GM18499 (cell line): ENCODE data around the gene YIPF3.
"Not testable (repeated sequence)": the region's sequence is repeated elsewhere in the genome, so short reads cannot be mapped to it uniquely, and the experiment has no call there.

Experiments
- ATAC-seq: cut with Tn5 transposase; IDR thresholded peaks from one replicate; pipeline ENCODE4 v1.9.1; 2021; ENCODE audit warnings: moderate number of reproducible peaks; ENCODE audit not compliant: insufficient read depth, unreplicated experiment

YIPF3 gene

GRCh38 chr6:43467265-43467664, 49.5 kb downstream of the YIPF3 start:
- ATAC-seq: not testable (repeated sequence)

GRCh38 chr6:43465948-43466347, 50.8 kb downstream of the YIPF3 start:
- ATAC-seq: no peak

- no peak for ATAC-seq
These were observed 52.4 kb downstream of the YIPF3 start for GRCh38 chr6:43464337-43464736.

GRCh38 chr6:43461936-43462335, 54.8 kb downstream of the YIPF3 start:
- ATAC-seq: no peak
